ENCODE data around the gene MGRN1.
A peak's percentile ranks its signal among the peaks of the same experiment; 100 is the strongest.

MGRN1 gene

GRCh38 chr16:4697848-4698291 lies 73.2 kb downstream of the MGRN1 start:
- no peak for DNase-seq (ENCODE audit: low read depth, low spot score)

DNA sequence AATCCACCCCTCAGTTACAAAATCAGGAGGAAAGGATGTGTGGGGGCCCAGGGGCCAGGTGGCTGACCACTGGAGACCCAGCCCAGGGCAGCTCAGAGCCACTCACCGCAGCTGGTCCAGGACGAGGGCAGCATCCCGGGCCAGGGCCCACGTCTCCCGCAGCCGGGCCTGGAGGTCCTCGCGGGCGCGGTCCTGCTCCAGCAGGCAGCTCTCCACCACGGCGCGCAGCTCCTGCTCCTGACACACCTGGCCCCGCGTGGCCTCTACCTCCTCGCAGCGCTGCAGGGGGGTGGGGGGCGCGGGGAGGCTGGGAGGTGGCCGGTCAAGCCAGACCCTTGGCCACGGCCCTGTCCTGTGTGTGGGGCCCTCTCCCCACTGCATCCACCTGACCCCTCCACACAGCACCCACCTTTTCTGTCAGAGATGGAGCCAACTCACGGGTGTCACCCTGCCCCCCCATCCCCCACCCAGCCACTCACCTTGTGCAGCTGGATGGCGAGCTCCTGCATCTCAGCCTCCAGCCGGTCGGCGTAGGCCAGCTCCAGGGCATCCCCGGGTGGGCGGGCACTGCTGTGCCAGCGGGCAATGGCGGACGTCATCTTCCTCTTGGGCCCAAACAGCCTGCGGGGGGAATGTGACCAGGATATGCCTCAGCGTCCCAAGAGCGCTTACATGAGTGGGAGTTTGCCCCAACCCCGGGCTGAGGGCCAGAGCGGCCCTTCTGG lies 73.9 kb downstream of the MGRN1 start:
- peak; percentile 1 for DNase-seq (ENCODE audit: low read depth, low spot score)

GRCh38 chr16:4699046-4699556 lies 74.5 kb downstream of the MGRN1 start:
- DNase-seq (ENCODE audit: low read depth, low spot score) = peak; percentile 0

GRCh38 chr16:4700380-4700996 lies 75.9 kb downstream of the MGRN1 start:
- DNase-seq (ENCODE audit: low read depth, low spot score) = peak; percentile 2

- DNase-seq (ENCODE audit: low read depth, low spot score) = peak; percentile 2
Observed at GRCh38 chr16:4700997-4701743, 76.5 kb downstream of the MGRN1 start.

- peak; percentile 0 for DNase-seq (ENCODE audit: low read depth, low spot score)
Observed at GRCh38 chr16:4701791-4702465, 77.3 kb downstream of the MGRN1 start.

- no peak for DNase-seq (ENCODE audit: low read depth, low spot score)
Observed at GRCh38 chr16:4702466-4702808, 77.8 kb downstream of the MGRN1 start.

DNA sequence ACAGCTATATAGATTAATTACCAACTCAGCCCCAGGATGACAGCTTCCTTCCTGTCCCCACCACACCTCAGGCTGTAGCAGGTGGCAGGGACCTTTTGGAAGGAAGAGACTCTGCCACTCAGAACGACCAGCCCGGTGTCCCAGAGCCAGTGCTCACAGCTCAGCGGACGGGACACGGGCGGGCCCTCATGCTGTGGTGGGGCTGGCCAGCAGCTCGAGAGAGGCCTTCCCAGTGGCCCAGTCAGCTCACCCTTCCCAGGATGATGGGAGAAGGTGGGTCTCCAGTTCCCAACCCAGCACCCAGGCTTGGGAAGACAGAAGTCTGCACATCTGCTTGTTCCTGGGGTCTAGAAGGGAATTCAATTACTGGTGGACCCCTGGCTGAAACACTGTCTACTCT lies 79.3 kb downstream of the MGRN1 start:
- DNase-seq (ENCODE audit: low read depth, low spot score) = no peak

DNA sequence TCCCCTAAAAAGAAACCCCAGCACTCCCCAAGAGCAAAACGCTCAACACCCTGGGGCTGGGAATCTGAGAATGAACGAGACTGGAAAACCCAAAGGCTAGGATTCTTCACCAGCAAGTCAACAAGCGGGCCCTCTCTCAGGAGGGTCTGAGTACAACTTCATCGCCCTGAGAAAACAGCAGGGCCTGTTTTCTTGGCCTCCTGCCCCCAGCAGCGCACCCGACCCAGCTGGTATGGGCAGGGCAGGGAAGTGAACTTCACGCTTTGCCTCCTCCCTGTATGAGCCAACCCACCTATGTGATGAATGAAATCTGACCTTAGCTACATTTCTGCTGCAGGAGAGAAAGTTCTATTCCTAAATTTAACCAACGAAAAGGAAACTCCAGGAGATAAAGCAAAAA lies 79.9 kb downstream of the MGRN1 start:
- DNase-seq (ENCODE audit: low read depth, low spot score) = no peak

- no peak for DNase-seq (ENCODE audit: low read depth, low spot score)
Observed at GRCh38 chr16:4704913-4705312, 80.3 kb downstream of the MGRN1 start.

DNA sequence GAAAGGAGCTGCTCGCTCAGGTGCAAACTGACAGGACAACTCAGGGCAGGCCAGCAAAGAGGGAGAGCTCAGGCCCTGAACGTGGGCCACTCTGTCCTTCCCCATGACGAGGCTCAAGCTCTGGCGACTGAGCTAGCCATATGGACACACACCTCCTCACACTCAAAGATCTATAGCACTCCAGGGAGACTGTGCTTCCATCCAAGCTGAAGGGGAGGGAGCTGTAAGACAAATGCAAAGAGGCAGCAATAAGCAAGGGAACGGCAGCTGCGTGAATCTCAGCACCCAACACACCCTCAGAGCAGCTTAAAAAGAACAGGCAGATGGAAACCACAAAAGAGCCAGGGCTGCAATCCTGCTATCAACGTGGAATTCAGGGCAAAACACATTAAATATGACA lies 82.2 kb downstream of the MGRN1 start:
- no peak for DNase-seq (ENCODE audit: low read depth, low spot score)

DNA sequence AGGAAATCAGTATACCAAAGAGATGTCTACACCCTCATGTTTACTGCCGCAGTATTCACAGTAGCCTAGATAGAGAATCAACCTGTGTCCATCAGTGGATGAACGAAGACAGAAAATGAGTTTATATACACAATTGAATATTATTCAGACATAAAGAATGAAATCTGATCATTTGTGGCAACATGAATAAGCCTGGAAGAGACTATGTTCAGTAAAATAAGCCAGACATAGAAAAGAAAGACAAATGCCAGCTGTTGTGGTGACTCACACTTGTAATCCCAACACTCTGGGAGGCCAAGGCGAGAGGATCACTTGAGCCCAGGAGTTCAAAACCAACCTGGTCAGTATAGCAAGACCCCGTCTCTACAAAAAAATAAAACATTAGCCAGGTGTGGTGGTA lies 84.9 kb downstream of the MGRN1 start:
- no peak for DNase-seq (ENCODE audit: low read depth, low spot score)

GRCh38 chr16:4713663-4714501 lies 89.3 kb downstream of the MGRN1 start:
- DNase-seq (ENCODE audit: low read depth, low spot score) = no peak

GRCh38 chr16:4714996-4715395 lies 90.4 kb downstream of the MGRN1 start:
- DNase-seq (ENCODE audit: low read depth, low spot score) = no peak

DNA sequence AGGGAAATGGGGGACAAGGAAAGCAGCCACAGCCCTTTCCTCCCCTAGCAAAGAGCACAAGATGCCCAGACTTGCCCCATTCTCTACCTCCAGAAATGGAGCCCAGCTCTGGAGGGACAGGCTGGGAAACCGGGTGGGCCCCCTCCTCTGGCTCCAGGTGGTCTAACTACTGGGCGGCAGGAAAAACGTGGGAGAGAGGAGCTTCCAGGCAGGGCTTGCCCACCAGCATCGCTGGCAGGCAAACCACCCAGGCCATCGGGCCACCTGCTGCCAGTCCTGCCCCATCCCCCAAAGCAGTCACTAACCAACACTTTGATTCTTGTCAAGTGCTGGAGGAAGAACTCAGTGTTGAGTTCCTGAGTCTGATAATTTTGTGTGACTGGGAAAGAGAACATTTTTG lies 93.8 kb downstream of the MGRN1 start:
- DNase-seq (ENCODE audit: low read depth, low spot score) = no peak

- DNase-seq (ENCODE audit: low read depth, low spot score) = peak; percentile 64
Observed at GRCh38 chr16:4723071-4723767, 98.6 kb downstream of the MGRN1 start.

DNA sequence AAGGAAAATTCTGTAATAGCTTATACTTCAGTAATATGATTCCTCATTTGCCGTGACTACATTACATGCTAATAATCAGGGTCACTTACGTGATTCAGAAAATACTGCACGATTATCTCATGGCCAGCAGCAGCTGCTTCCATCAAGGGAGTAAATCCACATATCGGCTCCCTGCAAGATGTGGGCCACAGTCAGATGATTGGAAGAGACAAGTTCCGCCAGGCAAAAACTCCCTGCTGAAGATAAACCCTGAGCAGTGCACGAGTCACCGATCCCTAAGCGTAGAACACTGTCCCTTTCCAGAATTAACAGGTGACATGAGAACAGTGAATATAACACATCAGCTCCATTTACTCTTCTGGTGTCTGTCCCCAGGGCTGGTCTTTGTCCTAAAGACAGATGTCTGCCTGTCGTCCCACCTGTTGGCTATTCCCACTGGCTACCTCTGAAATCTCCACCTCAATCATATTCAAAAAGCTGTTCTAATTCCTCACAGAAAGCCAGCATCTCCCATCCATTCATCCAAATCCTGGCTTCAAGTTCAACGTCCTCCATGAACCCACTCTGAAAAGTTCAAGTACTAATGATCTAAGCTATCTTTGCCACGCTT lies 100.1 kb downstream of the MGRN1 start:
- DNase-seq (ENCODE audit: low read depth, low spot score) = no peak

DNA sequence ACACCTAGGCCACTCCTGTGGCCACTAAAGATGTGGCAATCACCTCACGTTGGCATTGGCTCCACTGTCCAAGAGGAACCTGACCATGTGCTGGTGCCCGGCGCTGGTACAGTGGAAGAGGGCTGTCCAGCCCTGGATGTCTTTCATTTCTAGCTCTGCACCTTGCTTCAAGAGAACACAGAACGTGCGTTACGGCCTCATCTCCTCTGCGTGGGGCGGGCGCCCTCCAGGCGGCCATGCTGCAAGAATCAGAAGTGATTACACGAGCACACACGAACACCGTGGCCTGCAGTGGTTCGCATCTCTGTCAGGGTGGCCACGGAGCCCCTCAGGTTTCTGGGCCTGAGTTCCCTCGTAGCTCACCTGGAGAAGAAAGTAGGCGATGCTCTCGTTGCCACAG lies 102.0 kb downstream of the MGRN1 start:
- DNase-seq (ENCODE audit: low read depth, low spot score) = no peak

GRCh38 chr16:4728676-4729075 lies 104.0 kb downstream of the MGRN1 start:
- DNase-seq (ENCODE audit: low read depth, low spot score) = no peak

- DNase-seq (ENCODE audit: low read depth, low spot score) = no peak
Observed at GRCh38 chr16:4729876-4730275, 105.2 kb downstream of the MGRN1 start.
